ENCODE data around the gene RAB3IL1. TPM values are rescaled to one million over a fixed set of nuclear protein-coding genes. Genes with fewer than 3 reads are reported as not detected.

Gene RAB3IL1
- total and polyA plus RNA-seq, 9 of the 15 experiments (the other 6 are each of a cell fraction or from before 2014, with no cell fraction given): 0.15 to 42.6 (median 15.5) TPM

- TF ChIP-seq AFF4 (CRISPR knock-in tag; IDR thresholded peaks at IDR 0.05): peak; percentile 84; the same call in 1 of the 2 replicates
- no peak for TF ChIP-seq ZNF133 (CRISPR knock-in tag; IDR thresholded peaks at IDR 0.05)
- TF ChIP-seq NR1H2 (CRISPR knock-in tag; IDR thresholded peaks at IDR 0.05): no peak; the same call in 1 of the 2 replicates
- TF ChIP-seq YBX1 (IDR thresholded peaks at IDR 0.05): no peak
- no peak for TF ChIP-seq PHF21A (IDR thresholded peaks at IDR 0.05; ENCODE audit: borderline replicate concordance, low read depth)
- no peak for TF ChIP-seq POLR3G (IDR thresholded peaks at IDR 0.05; ENCODE audit: extremely low read depth, insufficient read length, insufficient replicate concordance)
- no peak for TF ChIP-seq MEIS2 (IDR thresholded peaks at IDR 0.05; ENCODE audit: partially characterized antibody)
- no peak for TF ChIP-seq MTF1 (CRISPR knock-in tag; IDR thresholded peaks at IDR 0.05; ENCODE audit: borderline replicate concordance)
- peak; percentile 24; the same call in 1 of the 2 replicates for TF ChIP-seq GATAD2A (IDR thresholded peaks at IDR 0.05)
- TF ChIP-seq CREB3 (tag; conservative IDR thresholded peaks at IDR 0.05; ENCODE audit: low read depth): no peak
- TF ChIP-seq E2F6 (IDR thresholded peaks at IDR 0.05; ENCODE audit: borderline replicate concordance in 1 of 2, extremely low read depth in 1 of 2, insufficient read depth in 1 of 2, insufficient read length in 1 of 2, low read depth in 1 of 2, low read length in 1 of 2, poor library complexity in 1 of 2, severe bottlenecking in 1 of 2): no peak
- TF ChIP-seq FOXP1 (CRISPR knock-in tag; IDR thresholded peaks at IDR 0.05): 0 out of 2 replicates have a peak, but pooled peaks have one; percentile 57
- no peak for TF ChIP-seq ZNF124 (CRISPR knock-in tag; IDR thresholded peaks at IDR 0.05)
- TF ChIP-seq CEBPZ (IDR thresholded peaks at IDR 0.05; ENCODE audit: borderline replicate concordance, low read depth, low read length): no peak
- TF ChIP-seq MEF2D (tag; conservative IDR thresholded peaks at IDR 0.05; ENCODE audit: low read depth): no peak
- 0 out of 2 replicates have a peak, but pooled peaks have one; percentile 10 for TF ChIP-seq JUN (IDR thresholded peaks at IDR 0.05; ENCODE audit: borderline replicate concordance, low read depth, low read length)
- TF ChIP-seq JUN (CRISPR knock-in tag; IDR thresholded peaks at IDR 0.05; ENCODE audit: borderline replicate concordance): no peak
- TF ChIP-seq ZNF384 (IDR thresholded peaks at IDR 0.05; ENCODE audit: low read depth, low read length): no peak
Measured at GRCh38 chr11:61966734-61967115, 49.4 kb upstream of the RAB3IL1 start (continued).

Measured in K562 (cell line).